Fibroblast of lung (primary cell): ENCODE results near the gene NUDT7.

Source experiments
- EZH2 ChIP-seq: IDR thresholded peaks from 2 replicates; pipeline ENCODE4 v1.5.1; 2012; ENCODE audit warnings: low read length, control low read depth, mild to moderate bottlenecking; ENCODE audit errors: missing control alignments
- TF ChIP-seq, protein P1 (sequence below), 2 donors: IDR thresholded peaks in 1 of 2; conservative IDR thresholded peaks in 1 of 2; 1 replicate in 1 of 2; 2 replicates in 1 of 2; pipeline ENCODE4 v1.5.1; 2011 to 2012; ENCODE audit warnings: low read length in 2 of 2, control low read depth in 1 of 2, inconsistent platforms in 1 of 2, low read depth in 1 of 2, mild to moderate bottlenecking in 1 of 2

GRCh38 chr16:77790912-77791311 lies 68.6 kb downstream of the NUDT7 start:
- TF ChIP-seq EZH2 = no peak
- TF ChIP-seq, protein P1, sequence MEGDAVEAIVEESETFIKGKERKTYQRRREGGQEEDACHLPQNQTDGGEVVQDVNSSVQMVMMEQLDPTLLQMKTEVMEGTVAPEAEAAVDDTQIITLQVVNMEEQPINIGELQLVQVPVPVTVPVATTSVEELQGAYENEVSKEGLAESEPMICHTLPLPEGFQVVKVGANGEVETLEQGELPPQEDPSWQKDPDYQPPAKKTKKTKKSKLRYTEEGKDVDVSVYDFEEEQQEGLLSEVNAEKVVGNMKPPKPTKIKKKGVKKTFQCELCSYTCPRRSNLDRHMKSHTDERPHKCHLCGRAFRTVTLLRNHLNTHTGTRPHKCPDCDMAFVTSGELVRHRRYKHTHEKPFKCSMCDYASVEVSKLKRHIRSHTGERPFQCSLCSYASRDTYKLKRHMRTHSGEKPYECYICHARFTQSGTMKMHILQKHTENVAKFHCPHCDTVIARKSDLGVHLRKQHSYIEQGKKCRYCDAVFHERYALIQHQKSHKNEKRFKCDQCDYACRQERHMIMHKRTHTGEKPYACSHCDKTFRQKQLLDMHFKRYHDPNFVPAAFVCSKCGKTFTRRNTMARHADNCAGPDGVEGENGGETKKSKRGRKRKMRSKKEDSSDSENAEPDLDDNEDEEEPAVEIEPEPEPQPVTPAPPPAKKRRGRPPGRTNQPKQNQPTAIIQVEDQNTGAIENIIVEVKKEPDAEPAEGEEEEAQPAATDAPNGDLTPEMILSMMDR (conservative IDR thresholded peaks at IDR 0.05 in 1 of 2, IDR thresholded peaks at IDR 0.05 in 1 of 2; ENCODE audit: low read depth in 1 of 2, low read length in 2 of 2) = no peak
